Caco-2 (cell line): Measurements from ENCODE around the gene APOBEC3B. TPM values are rescaled to one million over a fixed set of nuclear protein-coding genes. Genes with fewer than 3 reads are reported as not detected.
A peak's percentile ranks its signal among the peaks of the same experiment; 100 is the strongest.

Experiments
- BruUV-seq: library from RNA; stranded (reverse); fragments of 400-500 nt; replicated peaks from 2 replicates; lab custom pipeline; 2021; lab: Mats Ljungman, UMichigan
- CTCF ChIA-PET: fragments of 300-600 bp; sonication (Branson Sonifier 250); formaldehyde crosslinking; loops from one replicate; lab custom pipeline; 2022; ENCODE audit warnings: antibody characterized with exemption; lab: Charles Lee
- POLR2A ChIA-PET: fragments of 300-600 bp; sonication (Branson Sonifier 250); formaldehyde crosslinking; loops from one replicate; lab custom pipeline; 2022; ENCODE audit warnings: antibody characterized with exemption; lab: Charles Lee
- DNase-seq, 2 experiments: peaks; one replicate each; pipeline versions ENCODE4 v3.0.0 to v3.0.0-alpha.2; 2020 to 2022
- H3K27me3 ChIP-seq: replicated peaks from 2 replicates; pipeline ENCODE4 v1.6.0; 2011; ENCODE audit warnings: low read length; ENCODE audit not compliant: control insufficient read depth, insufficient read depth
- H3K36me3 ChIP-seq: 2 replicates; pipeline ENCODE4 v1.5.1; 2011; ENCODE audit warnings: low read length; ENCODE audit not compliant: control insufficient read depth, insufficient read depth
- H3K4me1 ChIP-seq: fragments of 250-450 bp; sonication (Bioruptor Pico); 2 replicates; pipeline ENCODE4 v1.5.1; 2020; ENCODE audit warnings: mild to moderate bottlenecking
- H3K4me3 ChIP-seq: 2 replicates; pipeline ENCODE4 v1.5.1; 2011; ENCODE audit warnings: low read depth, mild to moderate bottlenecking, control low read depth, low read length
- H3K9me3 ChIP-seq: fragments of 250-450 bp; sonication (Bioruptor Pico); 2 replicates; pipeline ENCODE4 v1.5.1; 2020; ENCODE audit warnings: mild to moderate bottlenecking, moderate library complexity
- H3K27ac Mint-ChIP-seq: one replicate; pipeline ENCODE4 v1.8.0; 2022; ENCODE audit warnings: mixed read lengths; ENCODE audit not compliant: unreplicated experiment
- H3K27me3 Mint-ChIP-seq: one replicate; pipeline ENCODE4 v1.8.0; 2022; ENCODE audit warnings: mixed read lengths; ENCODE audit not compliant: insufficient read depth, unreplicated experiment
- H3K36me3 Mint-ChIP-seq: one replicate; pipeline ENCODE4 v1.8.0; 2022; ENCODE audit warnings: mild to moderate bottlenecking, mixed read lengths; ENCODE audit not compliant: insufficient read depth, unreplicated experiment
- H3K4me1 Mint-ChIP-seq: one replicate; pipeline ENCODE4 v1.8.0; 2022; ENCODE audit warnings: low read depth, mixed read lengths; ENCODE audit not compliant: unreplicated experiment
- H3K4me3 Mint-ChIP-seq: one replicate; pipeline ENCODE4 v1.8.0; 2022; ENCODE audit warnings: mild to moderate bottlenecking, moderate library complexity, mixed read lengths; ENCODE audit not compliant: unreplicated experiment
- H3K9me3 Mint-ChIP-seq: one replicate; pipeline ENCODE4 v1.8.0; 2022; ENCODE audit warnings: mixed read lengths; ENCODE audit not compliant: unreplicated experiment
- CTCF ChIP-seq, 2 experiments: fragments of 200-600 bp in 1 of 2; IDR thresholded peaks; 1 replicate in 1 of 2; 2 replicates in 1 of 2; pipeline versions ENCODE4 v1.5.1 to v1.8.0; 2011 to 2022; ENCODE audit warnings: antibody characterized with exemption in 1 of 2, control low read depth in 1 of 2, inconsistent platforms in 1 of 2, low read depth in 1 of 2, low read length in 1 of 2, mild to moderate bottlenecking in 1 of 2, moderate library complexity in 1 of 2; ENCODE audit not compliant: insufficient read depth in 1 of 2, severe bottlenecking in 1 of 2, unreplicated experiment in 1 of 2
- intact Hi-C: fragments of 100-400 bp; cut with micrococcal nuclease; formaldehyde crosslinking; loops from one replicate; pipeline ENCODE4 v1.10.0; 2022; ENCODE audit not compliant: unreplicated experiment
- total RNA-seq: library from RNA; stranded (reverse); gene quantifications from 2 replicates; pipeline ENCODE4 v1.2.3, GENCODE V29; 2022

The APOBEC3B gene
- total RNA-seq, 1 experiment from 2014 or later, result 55.8 TPM

GRCh38 chr22:38996105-38996504, 14.0 kb downstream of the APOBEC3B start:
- H3K9me3 ChIP-seq, result no peaks in the 10 kb centered on the region
- no TSS peak for BruUV-seq
- H3K4me1 ChIP-seq, result no peaks in the 10 kb centered on the region
- no peak overlapping the region for H3K4me3 ChIP-seq
- H3K4me1 Mint-ChIP-seq, result no peaks in the 10 kb centered on the region
- no peaks in the 10 kb centered on the region for H3K27me3 ChIP-seq
- no peaks in the 10 kb centered on the region for H3K36me3 ChIP-seq
- H3K36me3 Mint-ChIP-seq, result no peaks in the 10 kb centered on the region
- CTCF ChIA-PET, result no interaction called here
- no peak for TF ChIP-seq CTCF (IDR thresholded peaks at IDR 0.05; ENCODE audit: insufficient read depth in 1 of 2, low read depth in 1 of 2, low read length in 1 of 2, severe bottlenecking in 1 of 2, unreplicated experiment in 1 of 2)
- peaks cover 18% of the 10 kb centered on the region for H3K9me3 Mint-ChIP-seq
- no peaks in the 10 kb centered on the region for H3K27me3 Mint-ChIP-seq
- intact Hi-C loops, result no loop called here
- POLR2A ChIA-PET, result no interaction called here
- no peak for DNase-seq
- H3K27ac Mint-ChIP-seq, result no peak overlapping the region
- H3K4me3 Mint-ChIP-seq, result no peak overlapping the region

- POLR2A ChIA-PET, result no interaction called here
- H3K36me3 Mint-ChIP-seq, result no peaks in the 10 kb centered on the region
- intact Hi-C loops, result no loop called here
- H3K9me3 Mint-ChIP-seq, result peaks cover 18% of the 10 kb centered on the region
- DNase-seq, result no peak
- H3K27me3 Mint-ChIP-seq, result no peaks in the 10 kb centered on the region
- BruUV-seq, result no TSS peak
- no peak overlapping the region for H3K27ac Mint-ChIP-seq
- CTCF ChIA-PET, result no interaction called here
- Histone ChIP-seq H3K4me1 (no peaks in the 10 kb centered on the region), H3K36me3 (no peaks in the 10 kb centered on the region), H3K9me3 (no peaks in the 10 kb centered on the region), H3K27me3 (no peaks in the 10 kb centered on the region), H3K4me3 (no peak overlapping the region)
- H3K4me1 Mint-ChIP-seq, result no peaks in the 10 kb centered on the region
- TF ChIP-seq CTCF (IDR thresholded peaks at IDR 0.05; ENCODE audit: insufficient read depth in 1 of 2, low read depth in 1 of 2, low read length in 1 of 2, severe bottlenecking in 1 of 2, unreplicated experiment in 1 of 2), result no peak
- H3K4me3 Mint-ChIP-seq, result no peak overlapping the region
Observed at GRCh38 chr22:38997518-38997917, 15.4 kb downstream of the APOBEC3B start.

- BruUV-seq, result no TSS peak
- Mint-ChIP-seq H3K4me1 (no peaks in the 10 kb centered on the region), H3K9me3 (peaks cover 12% of the 10 kb centered on the region), H3K36me3 (no peaks in the 10 kb centered on the region), H3K27me3 (no peaks in the 10 kb centered on the region), H3K4me3 (no peak overlapping the region), H3K27ac (no peak overlapping the region)
- CTCF ChIA-PET, result interaction anchor here (0.5 to 2.0 kb wide), 10 partner anchors 15 to 277 kb away, joined by 3 to 23 read pairs (median 3); partner anchors contain the start of gene APOBEC3B
- intact Hi-C loops, result loop anchor here (1.0 kb wide), 2 partner anchors 22 to 133 kb away; no protein-coding TSS in a partner anchor
- Histone ChIP-seq H3K4me1 (peaks cover 5% of the 10 kb centered on the region; the same call in 1 of the 2 replicates), H3K27me3 (no peaks in the 10 kb centered on the region; the same call in 1 of the 2 replicates), H3K4me3 (no peak overlapping the region), H3K36me3 (no peaks in the 10 kb centered on the region), H3K9me3 (no peaks in the 10 kb centered on the region)
- DNase-seq, result peak; percentile 70 to 71
- peak in 1 of 2 experiments; percentile 71 for TF ChIP-seq CTCF (IDR thresholded peaks at IDR 0.05; ENCODE audit: insufficient read depth in 1 of 2, low read depth in 1 of 2, low read length in 1 of 2, severe bottlenecking in 1 of 2, unreplicated experiment in 1 of 2)
- POLR2A ChIA-PET, result interaction anchor here (0.6 kb wide), 1 partner anchor 55 kb away, joined by 4 read pairs; no protein-coding TSS in a partner anchor
Observed at GRCh38 chr22:39003165-39003638, 21.1 kb downstream of the APOBEC3B start.
